ENCODE data around the gene SNRPA. TPM values are rescaled to one million over a fixed set of nuclear protein-coding genes. Genes with fewer than 3 reads are reported as not detected.
"Not testable (repeated sequence)": the region's sequence is repeated elsewhere in the genome, so short reads cannot be mapped to it uniquely, and the experiment has no call there.

The SNRPA gene
- polyA plus RNA-seq, 3 donors = 27.9 to 78.3 (median 44.2) TPM

GRCh38 chr19:40763526-40763925 lies 12.5 kb downstream of the SNRPA start:
- Mint-ChIP-seq H3K27ac (peak overlapping the region in 3 of 7 donors; percentile 1 to 61 (median 15)), H3K4me1 (no peaks in the 10 kb centered on the region), H3K27me3 (ENCODE audit: low read depth in 3 of 3) (no peaks in the 10 kb centered on the region), H3K4me3 (no peak overlapping the region), H3K9me3 (no peaks in the 10 kb centered on the region), H3K36me3 (peaks cover 76 to 94% of the 10 kb centered on the region in 2 donors)
- DNase-seq = no peak
- intact Hi-C loops (cut with micrococcal nuclease) = no loop called here
- Histone ChIP-seq H3K27me3 (ENCODE audit: control insufficient read depth in 2 of 2, insufficient read depth in 2 of 2, low read length in 2 of 2) (no peaks in the 10 kb centered on the region), H3K9me3 (replicated peaks in 1 of 2; ENCODE audit: control insufficient read depth in 1 of 2, insufficient read depth in 1 of 2, low read length in 2 of 2) (no peaks in the 10 kb centered on the region), H3K4me2 (replicated peaks; ENCODE audit: extremely low read depth, low read length, poor library complexity, severe bottlenecking) (no peak overlapping the region), H3K36me3 (replicated peaks in 1 of 2; ENCODE audit: control insufficient read depth in 1 of 2, insufficient read depth in 2 of 2, low read length in 2 of 2) (peaks cover 75 to 92% of the 10 kb centered on the region in 2 donors), H3K4me1 (ENCODE audit: control insufficient read depth in 1 of 2, insufficient read depth in 2 of 2, low read length in 2 of 2) (no peaks in the 10 kb centered on the region), H2AFZ (ENCODE audit: insufficient read depth, low read depth, low read length, poor library complexity, severe bottlenecking) (no peak overlapping the region), H3K27ac (ENCODE audit: low read depth in 1 of 2, low read length in 2 of 2) (peak overlapping the region in 1 of 2 donors; percentile 51), H4K20me1 (ENCODE audit: insufficient read depth, low read length) (peaks cover 69% of the 10 kb centered on the region), H3K79me2 (ENCODE audit: insufficient read depth, low read length) (peaks cover 38% of the 10 kb centered on the region), H3K9ac (ENCODE audit: insufficient read depth, low read length, poor library complexity, severe bottlenecking) (no peak overlapping the region), H3K4me3 (replicated peaks in 1 of 3; ENCODE audit: low read depth in 2 of 3, low read length in 3 of 3) (no peak overlapping the region)
- TF ChIP-seq CTCF (IDR thresholded peaks at IDR 0.05) = no peak
- 100% methylated on average over 3 of the region's 7 CpGs for WGBS (ENCODE audit: insufficient coverage)

- 95% methylated on average over 7 of the region's 10 CpGs for WGBS (ENCODE audit: insufficient coverage)
- H4K20me1 ChIP-seq (ENCODE audit: insufficient read depth, low read length) = peaks cover 64% of the 10 kb centered on the region
Measured at GRCh38 chr19:40763963-40764362, 13.0 kb downstream of the SNRPA start.

GRCh38 chr19:40766385-40766784 lies 15.4 kb downstream of the SNRPA start:
- Mint-ChIP-seq H3K9me3 (peaks cover 0 to 14% (median 4%) of the 10 kb centered on the region in 7 donors), H3K36me3 (peaks cover 63 to 86% of the 10 kb centered on the region in 2 donors)
- H3K27me3 Mint-ChIP-seq (ENCODE audit: low read depth in 3 of 3); intact Hi-C loops (cut with micrococcal nuclease); H3K4me3 ChIP-seq (replicated peaks in 1 of 3; ENCODE audit: low read depth in 2 of 3, low read length in 3 of 3); H3K27ac Mint-ChIP-seq; H3K4me2 ChIP-seq (replicated peaks; ENCODE audit: extremely low read depth, low read length, poor library complexity, severe bottlenecking); H3K4me1 ChIP-seq (ENCODE audit: control insufficient read depth in 1 of 2, insufficient read depth in 2 of 2, low read length in 2 of 2); H3K9ac ChIP-seq (ENCODE audit: insufficient read depth, low read length, poor library complexity, severe bottlenecking); H3K9me3 ChIP-seq (replicated peaks in 1 of 2; ENCODE audit: control insufficient read depth in 1 of 2, insufficient read depth in 1 of 2, low read length in 2 of 2); H3K27me3 ChIP-seq (ENCODE audit: control insufficient read depth in 2 of 2, insufficient read depth in 2 of 2, low read length in 2 of 2); H3K27ac ChIP-seq (ENCODE audit: low read depth in 1 of 2, low read length in 2 of 2); H2AFZ ChIP-seq (ENCODE audit: insufficient read depth, low read depth, low read length, poor library complexity, severe bottlenecking); H3K4me3 Mint-ChIP-seq; DNase-seq; H3K4me1 Mint-ChIP-seq: not testable (repeated sequence)
- Histone ChIP-seq H3K36me3 (replicated peaks in 1 of 2; ENCODE audit: control insufficient read depth in 1 of 2, insufficient read depth in 2 of 2, low read length in 2 of 2) (peaks cover 49 to 76% of the 10 kb centered on the region in 2 donors), H4K20me1 (ENCODE audit: insufficient read depth, low read length) (peaks cover 42% of the 10 kb centered on the region), H3K79me2 (ENCODE audit: insufficient read depth, low read length) (peaks cover 22% of the 10 kb centered on the region)
- 100% methylated on average over 5 of the region's 13 CpGs for WGBS (ENCODE audit: insufficient coverage)

More at GRCh38 chr19:40763963-40764362, 13.0 kb downstream of the SNRPA start:
- TF ChIP-seq CTCF (IDR thresholded peaks at IDR 0.05) = no peak
- Histone ChIP-seq H3K79me2 (ENCODE audit: insufficient read depth, low read length) (peaks cover 36% of the 10 kb centered on the region), H3K4me2 (replicated peaks; ENCODE audit: extremely low read depth, low read length, poor library complexity, severe bottlenecking) (no peak overlapping the region), H3K9ac (ENCODE audit: insufficient read depth, low read length, poor library complexity, severe bottlenecking) (no peak overlapping the region), H3K4me3 (replicated peaks in 1 of 3; ENCODE audit: low read depth in 2 of 3, low read length in 3 of 3) (no peak overlapping the region), H3K27ac (ENCODE audit: low read depth in 1 of 2, low read length in 2 of 2) (peak overlapping the region in 1 of 2 donors; percentile 51), H3K27me3 (ENCODE audit: control insufficient read depth in 2 of 2, insufficient read depth in 2 of 2, low read length in 2 of 2) (no peaks in the 10 kb centered on the region), H2AFZ (ENCODE audit: insufficient read depth, low read depth, low read length, poor library complexity, severe bottlenecking) (no peak overlapping the region), H3K9me3 (replicated peaks in 1 of 2; ENCODE audit: control insufficient read depth in 1 of 2, insufficient read depth in 1 of 2, low read length in 2 of 2) (no peaks in the 10 kb centered on the region), H3K36me3 (replicated peaks in 1 of 2; ENCODE audit: control insufficient read depth in 1 of 2, insufficient read depth in 2 of 2, low read length in 2 of 2) (peaks cover 73 to 92% of the 10 kb centered on the region in 2 donors), H3K4me1 (ENCODE audit: control insufficient read depth in 1 of 2, insufficient read depth in 2 of 2, low read length in 2 of 2) (no peaks in the 10 kb centered on the region)
- Mint-ChIP-seq H3K4me1 (no peaks in the 10 kb centered on the region), H3K27me3 (ENCODE audit: low read depth in 3 of 3) (no peaks in the 10 kb centered on the region), H3K9me3 (peaks cover 0 to 2% (median 0%) of the 10 kb centered on the region in 7 donors), H3K4me3 (no peak overlapping the region), H3K36me3 (peaks cover 78 to 94% of the 10 kb centered on the region in 2 donors), H3K27ac (peak overlapping the region in 2 of 7 donors; percentile 1 to 51)
- intact Hi-C loops (cut with micrococcal nuclease) = no loop called here
- DNase-seq = no peak

All from CD14-positive monocyte (primary cell).